Activated naive CD8-positive, alpha-beta T cell treated with anti-CD3 and anti-CD28 coated beads, Interleukin-2, amount 50 U/mL, for 16 hours (primary cell): ENCODE measurements around the gene ADAMTS17.

Experiments used
- DNase-seq: peaks from one replicate; pipeline ENCODE4 v3.0.0-alpha.2; 2020; ENCODE audit warnings: low read depth, low spot score

The ADAMTS17 gene

GRCh38 chr15:100030586-100031229, 311.1 kb downstream of the ADAMTS17 start:
- no peak for DNase-seq

DNA sequence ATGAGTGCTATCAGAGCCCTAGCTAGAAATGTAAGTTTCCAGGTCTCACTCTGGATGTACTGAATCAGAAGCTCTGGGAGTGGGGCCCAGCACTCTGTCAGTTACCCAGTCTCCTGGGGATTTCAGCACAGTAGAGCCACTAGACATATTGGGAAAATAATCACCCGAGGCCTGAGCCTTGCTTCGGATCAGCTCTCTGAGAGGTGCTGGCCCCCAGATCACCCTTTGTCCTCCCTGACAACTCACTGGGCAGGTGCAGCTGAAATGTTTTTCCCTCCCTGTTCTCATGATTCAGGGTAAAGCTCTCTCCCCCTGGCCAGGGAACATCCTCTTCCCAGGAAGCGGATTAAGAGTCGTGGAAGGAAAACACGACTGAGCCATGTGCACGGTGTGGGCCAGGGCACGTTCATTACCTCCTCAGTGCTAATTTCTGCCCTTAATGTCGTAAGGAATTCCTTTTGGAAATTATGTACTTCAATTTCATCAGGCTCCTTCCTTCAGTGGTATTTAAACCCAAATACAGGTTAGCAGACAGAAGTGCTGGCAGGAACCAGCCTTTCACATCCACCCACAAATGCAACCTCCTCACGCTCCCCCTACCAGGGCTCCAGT, 311.8 kb downstream of the ADAMTS17 start:
- no peak for DNase-seq

DNA sequence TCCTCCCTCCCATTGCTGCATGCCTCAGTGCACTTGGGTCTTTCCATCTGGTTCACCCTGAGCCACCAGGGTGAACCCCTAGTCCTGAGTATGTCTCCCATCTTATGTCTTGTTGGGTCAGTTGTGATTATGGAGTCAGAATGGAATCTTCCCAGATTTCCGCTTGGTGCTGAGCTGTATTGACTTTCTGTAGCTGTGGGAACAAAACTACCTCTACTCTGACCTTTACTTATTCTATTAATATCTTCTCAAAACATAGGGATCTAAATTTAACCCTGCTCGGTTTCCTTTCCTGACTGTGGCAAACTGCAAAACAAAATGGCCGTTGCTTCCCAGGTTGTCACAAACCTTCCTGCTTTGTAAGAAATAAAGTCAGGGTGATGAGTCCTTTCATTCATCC, 312.7 kb downstream of the ADAMTS17 start:
- DNase-seq: no peak

- DNase-seq: no peak
Observed at GRCh38 chr15:100026041-100026440, 315.7 kb downstream of the ADAMTS17 start.

DNA sequence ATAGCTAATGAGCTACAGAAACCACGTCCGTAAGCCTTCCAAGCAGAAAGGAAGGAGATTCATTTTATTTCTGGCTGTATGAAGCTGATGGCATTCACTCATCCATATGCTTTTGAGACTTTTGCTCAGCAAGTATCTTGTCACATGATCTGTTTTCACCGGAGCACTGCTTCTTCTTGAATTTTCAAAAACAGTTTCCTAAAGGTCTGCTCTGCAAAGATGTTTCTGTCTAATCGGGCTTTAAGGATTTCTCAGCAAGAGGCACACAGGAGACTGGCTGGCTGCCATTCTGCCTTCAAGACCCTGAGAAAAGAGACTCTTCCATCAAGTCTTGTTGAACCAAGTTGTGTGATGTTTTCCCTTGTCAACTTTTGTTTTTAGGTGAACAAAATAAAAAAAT, 319.0 kb downstream of the ADAMTS17 start:
- no peak for DNase-seq

DNA sequence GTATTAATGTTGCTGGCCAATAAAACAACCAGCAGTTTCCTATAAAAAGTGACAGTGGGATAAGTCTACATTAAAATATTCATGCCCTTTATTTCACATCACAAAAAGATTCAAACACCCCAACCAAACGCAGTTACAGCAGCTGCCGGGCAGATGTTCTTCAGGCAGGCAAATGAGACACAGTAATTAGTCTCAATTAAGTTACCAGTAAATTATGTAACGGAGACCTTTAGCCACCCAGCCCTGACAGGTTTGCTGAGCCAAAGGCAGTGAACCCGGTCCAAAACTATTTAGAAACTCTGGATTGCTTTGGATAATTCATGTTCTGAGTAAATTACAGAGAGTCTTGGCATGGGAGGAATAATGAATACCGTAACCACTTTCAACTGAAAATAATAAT, 319.4 kb downstream of the ADAMTS17 start:
- DNase-seq: no peak

- no peak for DNase-seq
Observed at GRCh38 chr15:100021653-100022052, 320.1 kb downstream of the ADAMTS17 start.

GRCh38 chr15:100020614-100021013, 321.2 kb downstream of the ADAMTS17 start:
- no peak for DNase-seq

- no peak for DNase-seq
Observed at GRCh38 chr15:100020189-100020588, 321.6 kb downstream of the ADAMTS17 start.

GRCh38 chr15:100019601-100020000, 322.2 kb downstream of the ADAMTS17 start:
- no peak for DNase-seq

- no peak for DNase-seq
Observed at GRCh38 chr15:100018191-100018590, 323.6 kb downstream of the ADAMTS17 start.

DNA sequence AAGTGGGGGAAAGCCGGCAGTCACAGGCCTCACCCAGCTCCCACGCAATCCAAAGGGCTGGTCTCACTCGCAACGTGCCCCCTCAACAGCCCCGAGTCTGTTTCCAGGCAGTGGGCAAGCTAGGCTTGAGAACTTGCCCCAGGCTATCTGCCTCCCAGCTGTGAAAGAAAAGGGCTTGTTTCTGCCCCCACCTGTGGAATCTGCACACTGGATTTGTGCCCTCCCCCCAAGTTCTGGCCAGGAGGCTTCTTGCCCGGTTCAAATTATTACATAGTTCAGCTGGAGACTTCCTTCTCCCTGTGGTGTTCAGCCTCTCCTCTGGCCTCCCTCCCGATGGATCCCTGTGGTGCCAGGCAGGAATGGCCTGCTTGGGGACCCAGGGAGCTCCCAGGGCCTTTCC, 324.6 kb downstream of the ADAMTS17 start:
- DNase-seq: no peak

DNA sequence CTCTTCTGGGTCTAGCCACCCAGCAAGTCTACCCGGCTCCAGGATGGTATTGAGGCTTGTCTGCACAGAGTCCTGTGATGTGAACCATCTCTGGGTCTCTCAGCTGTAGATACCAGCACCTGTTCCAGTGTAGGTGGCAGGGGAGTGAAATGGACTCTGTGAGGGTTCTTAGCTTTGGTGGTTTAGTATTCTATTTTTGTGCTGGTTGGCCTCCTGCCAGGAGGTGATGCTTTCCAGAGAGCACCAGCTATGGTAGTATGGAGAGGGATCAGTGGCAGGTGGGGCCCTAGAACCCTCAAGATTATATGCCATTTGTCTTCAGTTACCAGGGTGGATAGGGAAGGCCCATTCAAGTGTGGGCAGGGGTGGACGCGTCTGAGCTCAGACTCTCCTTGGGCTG, 325.1 kb downstream of the ADAMTS17 start:
- no peak for DNase-seq

- DNase-seq: no peak
Observed at GRCh38 chr15:100011235-100011634, 330.5 kb downstream of the ADAMTS17 start.

DNA sequence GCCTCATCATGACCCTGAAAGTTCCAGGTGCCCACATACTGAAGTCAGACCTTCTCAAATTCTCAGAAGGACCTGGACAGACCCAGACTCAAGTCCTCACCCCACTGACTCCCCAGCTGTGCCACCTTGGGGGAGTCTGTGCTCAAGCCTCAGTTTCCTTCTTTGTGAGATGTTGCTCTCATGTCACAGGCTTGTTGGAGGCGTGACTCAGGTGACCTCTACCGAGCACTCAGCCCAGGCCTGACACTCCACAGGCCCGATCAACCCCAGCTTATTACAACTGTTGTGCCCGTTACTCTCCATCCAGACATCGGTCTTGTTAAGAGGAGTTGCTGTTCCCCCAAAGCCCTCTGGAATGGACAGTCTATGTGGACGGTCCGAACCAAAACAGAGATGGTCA, 332.4 kb downstream of the ADAMTS17 start:
- no peak for DNase-seq

DNA sequence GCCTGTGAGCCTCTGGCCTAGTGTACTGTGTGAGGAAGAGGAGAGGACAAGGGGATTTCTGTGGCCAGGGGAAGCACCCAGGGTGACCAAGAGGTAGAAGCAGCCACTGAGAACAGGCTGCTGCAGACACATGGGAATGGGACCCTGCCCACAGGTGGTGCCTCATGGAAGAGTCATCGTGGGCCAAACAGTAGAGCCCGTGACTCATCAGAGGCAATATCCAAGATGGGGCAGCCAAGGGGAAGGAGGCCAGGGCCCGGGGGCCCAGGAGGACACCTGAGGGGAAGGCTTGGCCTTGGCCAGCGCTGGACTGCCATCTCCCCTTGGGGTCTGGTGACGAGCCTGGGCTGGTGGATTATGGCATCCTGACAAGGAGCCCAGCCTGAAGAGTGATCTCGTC, 333.5 kb downstream of the ADAMTS17 start:
- no peak for DNase-seq

GRCh38 chr15:100007609-100008008, 334.2 kb downstream of the ADAMTS17 start:
- no peak for DNase-seq

DNA sequence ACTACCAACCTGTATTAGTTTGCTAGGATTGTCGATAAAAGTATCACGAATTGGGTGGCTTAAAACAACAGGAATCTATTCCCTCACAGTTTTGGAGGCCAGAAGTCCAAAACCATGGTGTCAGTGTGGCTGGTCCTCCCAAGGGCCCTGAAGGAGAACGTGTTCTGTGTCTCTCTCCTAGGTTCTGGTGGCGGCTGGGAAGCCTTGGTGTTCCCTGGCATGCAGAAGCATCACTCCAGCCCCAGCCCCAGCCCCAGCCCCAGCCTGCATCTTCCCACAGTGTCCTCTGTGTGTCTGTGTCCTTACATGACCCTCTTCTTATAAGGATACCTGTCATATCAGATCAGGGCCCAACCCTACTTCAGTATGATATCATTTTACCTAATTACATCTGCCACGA, 336.1 kb downstream of the ADAMTS17 start:
- DNase-seq: no peak

- DNase-seq: no peak
Observed at GRCh38 chr15:100005013-100005412, 336.8 kb downstream of the ADAMTS17 start.

DNA sequence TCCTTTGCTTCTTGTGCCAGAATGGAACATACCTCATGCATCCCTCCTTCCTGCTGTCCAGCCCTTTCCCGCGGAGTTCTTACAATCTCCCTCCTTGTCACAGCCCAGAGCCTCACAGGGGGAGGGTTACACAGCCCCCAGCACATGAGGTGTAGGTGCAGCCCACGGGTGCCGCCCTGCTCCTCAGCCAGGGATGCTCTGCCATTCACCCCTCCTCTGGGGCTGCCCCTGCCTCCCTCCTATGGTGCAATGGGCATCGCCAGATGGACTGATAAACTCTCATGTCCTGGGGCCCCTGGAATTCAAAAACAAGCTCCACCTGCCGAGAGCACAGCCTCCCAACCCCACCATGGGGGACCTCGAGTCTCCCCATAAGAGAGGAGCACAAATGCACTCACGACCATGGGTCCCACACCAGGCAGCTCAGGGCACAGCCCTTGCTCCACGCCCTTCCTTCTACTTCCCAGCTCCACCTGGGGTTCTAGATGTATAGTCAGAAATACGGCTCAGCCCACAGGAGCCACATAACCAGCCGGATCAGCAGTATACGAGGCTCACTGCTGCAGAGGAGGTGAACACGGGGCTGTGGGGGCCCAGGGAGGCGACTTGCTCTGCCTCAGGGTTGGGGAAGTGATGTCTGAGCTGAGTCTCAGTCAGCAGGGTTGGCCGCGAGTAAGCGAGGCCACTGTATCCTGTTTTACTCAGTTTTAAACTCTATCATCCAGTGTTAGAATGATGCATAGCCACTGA, 338.8 kb downstream of the ADAMTS17 start:
- DNase-seq: no peak

GRCh38 chr15:100002086-100002620, 339.6 kb downstream of the ADAMTS17 start:
- no peak for DNase-seq

DNA sequence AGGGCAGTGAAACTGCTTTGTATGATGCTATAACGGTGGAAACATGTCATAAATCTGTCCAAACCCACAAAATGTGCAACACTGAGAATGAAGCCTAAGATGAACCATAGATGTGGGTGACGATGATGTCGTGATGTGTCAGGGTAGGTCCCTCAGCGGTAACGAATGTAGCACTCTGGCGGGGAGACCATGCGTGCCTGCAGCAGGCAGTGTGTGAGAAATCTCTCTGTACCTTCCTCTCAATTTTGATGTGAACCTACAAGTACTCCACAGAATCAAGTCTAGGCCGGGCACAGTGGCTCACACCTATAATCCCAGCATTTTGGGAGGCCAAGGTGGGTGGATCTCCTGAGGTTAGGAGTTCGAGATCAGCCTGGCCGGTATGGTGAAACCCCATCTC, 340.4 kb downstream of the ADAMTS17 start:
- DNase-seq: no peak
